ENCODE measurements around the gene HDAC4.
A peak's percentile ranks its signal among the peaks of the same experiment; 100 is the strongest.

The HDAC4 gene

DNA sequence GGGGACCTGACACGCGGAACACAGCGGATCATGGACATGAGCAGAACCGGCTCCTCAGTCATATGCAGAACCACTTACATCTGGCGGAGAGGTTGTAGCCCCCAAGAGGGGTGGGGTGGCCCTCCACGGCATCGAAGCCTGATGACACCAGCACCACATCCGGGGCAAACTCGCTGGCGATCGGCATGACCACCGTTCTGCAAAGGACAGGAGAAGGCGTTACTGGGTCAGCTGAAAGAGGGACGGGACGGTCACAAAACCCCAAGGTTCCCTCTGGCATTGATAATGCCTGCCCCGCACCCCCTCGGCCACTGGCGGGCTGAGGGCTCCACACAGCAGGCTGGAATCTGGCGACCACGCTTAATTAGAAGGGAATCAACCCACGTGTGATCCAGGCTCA is 332.4 kb downstream of the HDAC4 start:
- DNase-seq, result no peak

GRCh38 chr2:239067196-239067865 is 333.5 kb downstream of the HDAC4 start:
- no peak for DNase-seq

GRCh38 chr2:239066597-239066996 is 334.2 kb downstream of the HDAC4 start:
- no peak for DNase-seq

DNA sequence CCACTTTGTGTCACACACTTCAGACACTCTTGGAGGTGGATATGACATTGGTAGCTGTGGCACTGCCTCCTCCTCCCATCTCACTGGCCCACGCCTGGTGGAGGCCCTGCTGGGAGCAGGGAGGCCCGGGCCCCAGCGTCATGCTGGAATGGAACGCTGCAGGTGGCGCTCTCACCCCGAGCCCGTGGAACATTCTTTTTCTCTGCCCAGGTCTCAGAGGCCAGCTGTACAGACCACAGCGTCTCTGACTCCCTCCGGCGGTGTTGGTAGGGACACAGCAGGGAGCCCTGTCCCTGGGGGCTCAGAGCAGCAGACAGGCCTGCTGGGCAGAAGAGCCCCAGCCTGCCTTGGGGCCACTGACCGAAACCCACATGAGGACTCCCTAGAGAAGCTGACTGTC is 334.9 kb downstream of the HDAC4 start:
- DNase-seq, result peak; percentile 8

DNA sequence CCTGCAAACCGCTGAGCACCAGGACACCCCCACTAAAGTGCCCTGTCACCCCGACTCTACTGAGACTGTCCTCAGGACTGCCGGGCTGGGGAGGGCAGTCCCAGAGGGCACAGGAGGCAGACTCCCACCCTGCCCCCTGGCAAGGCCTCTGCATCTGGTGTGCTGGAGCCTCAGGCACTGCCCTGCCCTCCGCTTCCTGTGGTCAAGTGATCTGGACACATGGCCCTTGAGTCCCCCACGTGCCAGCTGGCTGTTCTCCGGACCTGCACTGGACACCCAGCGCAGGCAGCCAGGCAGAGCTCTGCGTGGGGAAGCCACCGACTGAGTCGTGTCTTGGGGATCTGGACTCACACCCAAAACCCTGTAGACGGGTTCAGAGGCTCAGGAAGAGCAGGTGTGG is 335.3 kb downstream of the HDAC4 start:
- no peak for DNase-seq

GRCh38 chr2:239064891-239065290 is 335.9 kb downstream of the HDAC4 start:
- no peak for DNase-seq

GRCh38 chr2:239064253-239064652 is 336.6 kb downstream of the HDAC4 start:
- DNase-seq, result no peak

DNA sequence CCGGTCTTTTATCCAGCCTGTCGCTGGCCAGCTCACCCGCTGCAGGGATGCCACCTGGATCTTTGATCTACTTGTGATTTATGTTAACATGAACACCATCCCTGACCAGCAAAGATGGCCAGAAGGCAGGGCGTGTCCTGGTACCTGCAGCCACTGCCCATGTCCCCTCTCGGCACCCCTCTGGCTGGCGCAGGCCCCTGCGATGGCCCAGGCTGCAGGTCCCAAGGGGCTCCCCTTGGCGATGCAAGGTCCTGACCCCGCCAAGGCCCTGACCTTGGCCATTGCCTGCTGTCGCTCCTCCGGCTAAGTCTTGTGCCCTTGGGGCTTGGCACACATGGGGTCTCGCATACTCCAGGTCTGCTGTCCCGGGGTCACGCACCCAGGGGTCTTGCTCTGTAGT is 338.1 kb downstream of the HDAC4 start:
- DNase-seq, result no peak

DNA sequence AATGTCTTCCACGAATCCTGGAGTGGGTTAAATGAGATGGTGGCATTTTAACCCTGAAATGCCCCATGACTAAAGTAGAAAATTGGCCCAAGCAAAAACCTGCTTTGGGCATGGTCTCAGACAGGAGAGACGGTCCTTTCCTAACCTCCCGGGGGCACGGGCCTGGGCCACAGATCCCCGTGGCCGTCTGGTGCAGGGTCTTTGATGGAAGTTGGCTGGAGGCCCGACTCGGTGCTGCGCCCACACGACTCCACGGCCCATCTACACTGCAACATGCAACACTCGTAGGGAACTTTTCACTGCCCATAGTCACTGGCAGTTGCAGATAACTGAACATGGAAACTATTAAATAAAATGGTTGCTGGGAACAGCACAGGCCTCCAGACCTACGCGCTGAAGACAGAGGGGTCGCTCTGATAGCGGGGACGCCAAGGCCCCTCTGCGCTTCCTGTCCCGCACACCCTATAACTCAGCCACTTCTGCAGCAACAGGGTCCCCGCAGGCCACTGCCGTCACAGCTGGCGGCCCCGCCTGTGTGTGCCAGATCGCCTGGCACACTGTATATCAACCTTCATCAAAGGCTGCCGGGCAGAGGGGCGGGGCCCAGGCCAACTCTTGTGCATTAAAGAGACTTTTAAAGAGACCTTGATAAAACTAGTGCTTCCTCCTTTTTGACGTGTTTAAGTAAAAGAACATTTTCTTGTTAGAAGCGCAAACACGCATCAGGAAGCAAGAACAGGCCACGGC is 338.8 kb downstream of the HDAC4 start:
- DNase-seq, result no peak

DNA sequence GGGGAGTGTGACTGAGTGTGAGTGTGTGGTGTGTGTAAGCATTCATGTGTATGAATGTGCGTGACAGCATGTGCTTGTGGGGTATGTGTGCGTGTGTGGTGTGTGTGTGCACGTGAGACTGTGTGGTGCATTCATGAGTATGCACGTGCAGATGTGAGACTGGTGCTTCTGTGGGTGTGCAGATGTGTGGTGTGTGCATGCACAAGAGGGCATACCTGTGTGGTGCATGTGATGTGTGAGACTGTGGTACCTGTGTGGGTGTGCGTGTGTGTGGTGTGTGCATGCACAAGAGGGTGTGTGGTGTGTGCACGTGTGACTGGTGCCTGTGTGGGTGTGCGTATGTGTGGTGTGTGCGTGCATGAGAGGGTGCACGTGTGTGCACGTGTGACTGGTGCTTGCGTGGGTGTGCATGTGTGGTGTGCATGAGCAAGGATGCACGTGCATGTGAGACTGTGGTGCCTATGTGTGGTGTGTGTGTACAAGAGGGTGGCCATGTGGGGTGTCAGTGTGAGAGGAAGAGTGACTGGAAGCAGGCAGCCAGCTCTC is 339.6 kb downstream of the HDAC4 start:
- no peak for DNase-seq

GRCh38 chr2:239060676-239061075 is 340.1 kb downstream of the HDAC4 start:
- no peak for DNase-seq

DNA sequence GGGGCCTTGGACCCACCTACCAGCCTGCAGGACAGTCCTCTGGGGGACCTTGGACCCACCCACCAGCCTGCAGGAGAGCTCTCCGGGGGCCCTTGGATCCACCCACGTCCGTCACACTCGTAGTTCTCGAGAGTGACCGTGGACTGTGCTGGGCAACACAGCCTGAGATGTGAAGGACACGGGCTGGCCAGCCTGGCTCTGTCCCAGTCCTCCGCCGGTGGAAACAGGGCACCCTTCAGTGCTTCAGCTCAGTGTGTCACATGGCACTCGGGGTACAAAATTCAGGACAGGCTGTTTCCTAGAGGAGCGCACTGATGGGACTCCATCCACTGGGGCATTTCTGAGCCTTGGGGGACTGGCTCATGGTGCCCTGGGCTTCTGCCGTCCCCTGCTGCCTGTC is 341.0 kb downstream of the HDAC4 start:
- no peak for DNase-seq

DNA sequence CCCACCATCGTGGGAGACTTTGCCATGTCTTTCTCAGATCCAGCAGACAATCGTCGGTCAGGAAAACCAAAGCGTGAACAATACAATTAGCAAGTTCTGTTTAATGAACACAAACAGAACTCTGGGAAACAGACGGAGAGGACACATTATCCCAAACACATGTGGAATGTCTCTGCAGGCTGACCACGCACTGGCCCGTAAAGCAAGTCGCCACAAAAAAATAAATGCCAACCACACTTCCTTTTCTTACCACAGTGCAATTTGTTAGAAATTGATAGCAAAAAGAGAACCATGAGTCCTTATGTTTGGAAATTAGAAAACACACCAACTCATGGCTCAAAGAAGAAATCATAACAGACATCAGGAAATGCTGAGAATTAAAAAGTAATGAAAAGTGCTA is 342.1 kb downstream of the HDAC4 start:
- DNase-seq, result no peak

GRCh38 chr2:239057533-239057932 is 343.3 kb downstream of the HDAC4 start:
- no peak for DNase-seq

GRCh38 chr2:239056611-239057010 is 344.2 kb downstream of the HDAC4 start:
- DNase-seq, result no peak

- no peak for DNase-seq
Observed at GRCh38 chr2:239055756-239056493, 344.9 kb downstream of the HDAC4 start.

- no peak for DNase-seq
Observed at GRCh38 chr2:239054921-239055320, 345.9 kb downstream of the HDAC4 start.

DNA sequence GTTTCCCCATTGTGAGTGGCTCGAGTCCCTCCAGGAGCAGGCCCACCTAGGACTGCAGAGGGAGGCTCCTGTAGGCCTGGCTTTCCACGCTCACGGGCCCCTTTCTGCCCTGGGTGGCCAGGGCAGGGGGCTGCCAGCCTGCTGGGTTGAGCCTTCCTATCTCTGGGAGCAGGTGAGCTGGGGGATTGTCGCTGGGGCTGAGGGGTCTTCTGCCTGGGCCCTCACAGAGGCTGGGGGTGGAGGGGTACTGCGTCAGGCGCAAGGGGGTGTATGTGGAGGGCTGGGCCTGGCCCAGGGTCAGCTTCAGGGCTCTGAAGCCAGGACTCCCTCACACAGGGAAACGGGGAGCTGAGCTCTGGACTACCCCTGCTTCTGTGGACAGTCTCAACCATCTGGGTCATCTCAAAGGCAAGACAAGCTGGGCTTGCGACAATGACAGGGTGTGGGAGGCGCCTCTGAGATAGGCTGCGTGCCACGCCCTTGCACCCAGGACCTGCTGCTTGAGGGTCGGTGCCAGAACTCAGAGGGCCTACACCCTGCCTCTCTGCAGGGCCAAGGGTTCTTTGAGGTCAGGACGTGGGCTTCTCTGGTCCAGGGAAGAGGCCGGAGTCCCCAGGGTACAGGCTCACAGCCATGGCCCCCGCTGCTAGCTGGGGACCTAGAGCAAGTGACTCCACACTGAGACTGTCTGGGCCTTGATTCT is 346.9 kb downstream of the HDAC4 start:
- DNase-seq, result no peak

DNA sequence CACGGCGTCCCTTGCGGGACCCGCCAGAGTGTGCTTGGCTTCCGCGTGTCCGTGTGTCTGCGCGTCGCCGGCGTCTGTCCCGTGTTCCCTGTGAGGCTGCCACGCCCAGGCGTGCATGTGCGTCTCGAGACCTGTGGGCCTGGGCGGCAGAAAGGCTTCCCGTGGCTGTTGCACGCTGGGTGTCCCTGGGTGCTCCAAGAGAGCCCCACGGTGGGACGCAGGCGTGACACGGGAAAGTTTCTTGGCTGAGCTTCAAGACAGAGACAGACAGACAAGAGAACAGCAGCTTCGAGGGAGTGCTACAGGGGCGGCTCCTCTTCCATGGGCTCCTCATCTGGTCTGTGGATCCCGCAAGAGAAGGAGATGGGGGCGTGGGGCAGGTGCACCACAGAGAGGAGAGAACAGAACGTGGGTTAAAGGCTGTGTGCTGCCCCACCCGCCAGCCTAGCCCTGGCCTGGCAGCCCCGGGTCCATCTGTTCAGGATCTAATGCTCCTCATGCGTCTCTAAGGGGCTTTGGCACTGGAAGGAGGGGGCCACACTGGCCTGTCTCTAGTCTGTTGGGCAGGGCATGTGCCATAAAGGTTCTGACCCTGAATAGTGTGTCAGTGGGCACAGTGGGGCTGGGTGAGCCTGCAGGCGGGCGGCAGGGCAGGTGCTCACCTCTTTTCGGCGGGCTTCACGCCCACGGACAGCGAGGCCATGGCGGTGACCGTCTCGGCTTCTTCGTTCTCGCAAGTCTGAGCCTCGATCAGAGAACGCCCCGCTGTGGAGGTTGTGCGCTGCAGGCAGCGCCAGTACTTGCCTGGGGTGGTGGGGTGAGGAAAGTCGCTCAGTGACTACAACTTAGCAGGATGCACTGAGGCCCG is 347.8 kb downstream of the HDAC4 start:
- DNase-seq, result no peak

DNA sequence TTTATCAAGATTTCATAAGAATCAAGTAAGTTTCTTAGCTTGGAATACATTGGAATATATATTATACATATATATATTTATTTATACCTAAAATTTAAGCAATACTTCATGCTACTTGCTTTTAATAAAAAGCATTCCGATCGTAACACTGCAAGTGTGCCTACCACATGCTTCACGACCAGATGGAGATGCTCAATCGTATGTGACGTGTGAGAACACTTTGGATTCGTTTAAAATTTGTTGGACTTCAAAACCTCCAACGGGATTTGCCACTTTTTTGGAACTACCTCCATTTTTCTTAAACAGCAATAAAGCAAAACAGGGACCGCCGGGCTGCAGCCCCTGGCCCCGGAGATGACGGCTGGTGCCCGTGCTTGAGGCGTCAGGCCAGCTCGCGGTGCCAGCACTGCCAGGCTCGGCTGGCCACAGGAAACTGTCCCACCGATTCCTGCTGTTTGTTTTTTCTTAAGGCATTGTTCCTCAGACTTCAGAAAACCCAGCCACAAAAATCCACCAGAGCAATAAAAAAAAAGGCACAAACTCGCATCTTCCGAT is 348.9 kb downstream of the HDAC4 start:
- no peak for DNase-seq

DNA sequence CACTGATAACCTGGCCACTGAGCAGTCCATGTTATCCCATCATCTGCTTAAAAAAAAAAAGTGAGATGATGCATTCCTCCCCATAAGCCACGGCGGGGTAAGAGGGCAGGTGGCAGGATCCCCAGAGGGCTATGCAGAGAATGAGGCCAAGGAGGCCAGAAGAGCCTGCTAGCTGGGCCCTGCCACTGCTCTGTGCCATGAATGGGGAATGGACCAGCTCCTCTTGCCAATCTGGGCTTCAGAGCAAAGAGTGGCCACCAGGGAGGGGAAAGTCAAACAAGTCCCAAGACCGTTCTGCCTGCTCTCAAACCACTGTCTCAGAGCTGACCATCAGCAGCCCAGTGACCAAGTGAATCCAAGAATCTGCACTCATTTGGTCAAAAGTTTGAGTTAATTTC is 350.6 kb downstream of the HDAC4 start:
- DNase-seq, result no peak
